Ovary (tissue), 3 donors: ENCODE results near the gene HSPA12A.

Source experiments
- CTCF ChIP-seq, 3 donors: fragments of 450-650 bp in 2 of 3; fragments of 200-600 bp in 1 of 3; IDR thresholded peaks; one replicate each; pipeline versions ENCODE4 v1.5.1 to v1.8.0; 2016 to 2022; ENCODE audit warnings: antibody characterized with exemption in 3 of 3, mild to moderate bottlenecking in 1 of 3
- EP300 ChIP-seq: sonication (generic); formaldehyde crosslinking; IDR thresholded peaks from one replicate; pipeline ENCODE4 v1.6.1; 2017; ENCODE audit warnings: antibody characterized with exemption
- POLR2A ChIP-seq: fragments of 450-650 bp; IDR thresholded peaks from one replicate; pipeline ENCODE4 v1.6.1; 2017; ENCODE audit warnings: antibody characterized with exemption, mild to moderate bottlenecking, moderate library complexity
- donor health status: DM: no; HTN: no; CAD: no.

- TF ChIP-seq CTCF (IDR thresholded peaks at IDR 0.05): no peak
- TF ChIP-seq EP300: no peak
- no peak for TF ChIP-seq POLR2A
Measured at GRCh38 chr10:116720668-116721546, 21.5 kb downstream of the HSPA12A start.
